Tibial nerve (tissue), 4 donors: ENCODE measurements around the gene EMILIN2.

Experiments used
- CTCF ChIP-seq, 5 experiments: fragments of 200-600 bp in 3 of 5; fragments of 450-650 bp in 2 of 5; sonication (generic) in 3 of 5; IDR thresholded peaks; one replicate each; pipeline ENCODE4 v1.5.1; 2016 to 2019; ENCODE audit warnings: antibody characterized with exemption in 5 of 5, mild to moderate bottlenecking in 3 of 5, moderate library complexity in 2 of 5
- EP300 ChIP-seq, 2 donors: sonication (generic); formaldehyde crosslinking; IDR thresholded peaks; one replicate each; pipeline ENCODE4 v1.6.1; 2017; ENCODE audit warnings: antibody characterized with exemption in 2 of 2, mild to moderate bottlenecking in 1 of 2
- POLR2A ChIP-seq, 2 donors: fragments of 450-650 bp; IDR thresholded peaks; one replicate each; pipeline ENCODE4 v1.6.1; 2017; ENCODE audit warnings: antibody characterized with exemption in 2 of 2, mild to moderate bottlenecking in 2 of 2, moderate library complexity in 2 of 2

- no peak for TF ChIP-seq CTCF (IDR thresholded peaks at IDR 0.05)
- no peak for TF ChIP-seq POLR2A (IDR thresholded peaks at IDR 0.05)
- no peak for TF ChIP-seq EP300 (IDR thresholded peaks at IDR 0.05)
Observed at GRCh38 chr18:2872095-2872494, 25.3 kb downstream of the EMILIN2 start.
